Thyroid gland (tissue), 4 donors: ENCODE results near the gene STK36. TPM values are rescaled to one million over a fixed set of nuclear protein-coding genes. Genes with fewer than 3 reads are reported as not detected.

Experiments used
- DNase-seq, 2 donors: peaks; one replicate each; pipeline ENCODE4 v3.0.0-alpha.2; 2019
- H3K27ac ChIP-seq, 3 donors: fragments of 200-600 bp; sonication (generic); 1 replicate in 2 of 3; 2 replicates in 1 of 3; pipeline ENCODE4 v1.5.1; 2016 to 2019; ENCODE audit warnings: mild to moderate bottlenecking in 1 of 3, moderate library complexity in 1 of 3
- H3K27me3 ChIP-seq: fragments of 200-600 bp; sonication (generic); one replicate; pipeline ENCODE4 v1.5.1; 2019
- H3K36me3 ChIP-seq, 2 donors: fragments of 200-600 bp; sonication (generic); one replicate each; pipeline ENCODE4 v1.5.1; 2016 to 2019
- H3K4me1 ChIP-seq, 2 donors: fragments of 200-600 bp; sonication (generic); one replicate each; pipeline ENCODE4 v1.5.1; 2017 to 2019
- H3K4me3 ChIP-seq, 3 donors: fragments of 200-600 bp; sonication (generic); replicated peaks in 1 of 3; 1 replicate in 2 of 3; 2 replicates in 1 of 3; pipeline ENCODE4 v1.5.1; 2016; ENCODE audit warnings: mild to moderate bottlenecking in 1 of 3
- H3K9me3 ChIP-seq: fragments of 200-600 bp; sonication (generic); one replicate; pipeline ENCODE4 v1.5.1; 2017
- POLR2A ChIP-seq, 2 donors: fragments of 450-650 bp; IDR thresholded peaks; one replicate each; pipeline ENCODE4 v1.6.1; 2017; ENCODE audit warnings: antibody characterized with exemption in 2 of 2, mild to moderate bottlenecking in 2 of 2, moderate library complexity in 1 of 2
- WGBS, 2 donors: methylation state at CpG; one replicate each; pipeline ENCODE4 v1.1.5; 2017; 5-methylcytosine and 5-hydroxymethylcytosine counted together
- intact Hi-C: fragments of 100-400 bp; cut with DNase I; formaldehyde crosslinking; loops from one replicate; pipeline ENCODE4 v1.15.1; 2023
- total RNA-seq, 4 donors: library from RNA; depleted of rRNA; stranded (reverse); fragments of >200 nt; gene quantifications; one replicate each; pipeline ENCODE4 v1.2.3, GENCODE V29; 2016
- TF ChIP-seq, protein P1 (sequence below), 6 experiments: fragments of 200-600 bp in 3 of 6; fragments of 450-650 bp in 3 of 6; sonication (generic) in 3 of 6; IDR thresholded peaks; one replicate each; pipeline ENCODE4 v1.5.1; 2016 to 2019; ENCODE audit warnings: antibody characterized with exemption in 6 of 6, mild to moderate bottlenecking in 2 of 6, inconsistent platforms in 1 of 6, moderate library complexity in 1 of 6

Gene STK36
- total RNA-seq, 4 donors from 2014 or later, result 50.9 to 82.3 (median 64.0) TPM

DNA sequence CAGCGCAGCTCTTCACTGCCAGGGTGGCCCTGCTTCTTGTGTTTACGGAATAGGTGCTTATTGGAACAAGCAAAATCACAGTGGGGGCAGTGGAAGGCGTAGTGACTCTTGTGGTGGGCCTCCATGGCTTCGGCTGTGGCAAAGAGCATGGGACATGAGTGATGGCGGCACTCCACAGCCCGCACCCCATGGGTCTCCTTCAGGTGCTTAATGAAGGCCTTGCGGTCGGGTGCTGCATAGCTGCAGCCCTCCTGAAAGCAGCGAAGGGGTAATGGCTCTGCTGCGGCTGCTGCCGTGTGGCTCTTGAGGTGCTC, 23.1 kb upstream of the STK36 start:
- no peak for TF ChIP-seq POLR2A (IDR thresholded peaks at IDR 0.05)
- TF ChIP-seq, protein P1, sequence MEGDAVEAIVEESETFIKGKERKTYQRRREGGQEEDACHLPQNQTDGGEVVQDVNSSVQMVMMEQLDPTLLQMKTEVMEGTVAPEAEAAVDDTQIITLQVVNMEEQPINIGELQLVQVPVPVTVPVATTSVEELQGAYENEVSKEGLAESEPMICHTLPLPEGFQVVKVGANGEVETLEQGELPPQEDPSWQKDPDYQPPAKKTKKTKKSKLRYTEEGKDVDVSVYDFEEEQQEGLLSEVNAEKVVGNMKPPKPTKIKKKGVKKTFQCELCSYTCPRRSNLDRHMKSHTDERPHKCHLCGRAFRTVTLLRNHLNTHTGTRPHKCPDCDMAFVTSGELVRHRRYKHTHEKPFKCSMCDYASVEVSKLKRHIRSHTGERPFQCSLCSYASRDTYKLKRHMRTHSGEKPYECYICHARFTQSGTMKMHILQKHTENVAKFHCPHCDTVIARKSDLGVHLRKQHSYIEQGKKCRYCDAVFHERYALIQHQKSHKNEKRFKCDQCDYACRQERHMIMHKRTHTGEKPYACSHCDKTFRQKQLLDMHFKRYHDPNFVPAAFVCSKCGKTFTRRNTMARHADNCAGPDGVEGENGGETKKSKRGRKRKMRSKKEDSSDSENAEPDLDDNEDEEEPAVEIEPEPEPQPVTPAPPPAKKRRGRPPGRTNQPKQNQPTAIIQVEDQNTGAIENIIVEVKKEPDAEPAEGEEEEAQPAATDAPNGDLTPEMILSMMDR (IDR thresholded peaks at IDR 0.05), result no peak
- DNase-seq, result no peak
- no peaks in the 10 kb centered on the region for H3K27me3 ChIP-seq
- H3K27ac ChIP-seq, result no peak overlapping the region
- H3K4me1 ChIP-seq, result no peaks in the 10 kb centered on the region
- 93 to 94% methylated on average over 7 to 11 of the region's 11 CpGs for WGBS, 2 donors
- peaks cover 60 to 70% of the 10 kb centered on the region in 2 donors for H3K36me3 ChIP-seq
- H3K9me3 ChIP-seq, result no peaks in the 10 kb centered on the region
- intact Hi-C loops, result loop anchor here (10.0 kb wide), 1 partner anchor 84 kb away; the partner anchor contains the start of genes CNOT9 and USP37
- no peak overlapping the region for H3K4me3 ChIP-seq

- Histone ChIP-seq H3K4me3 (no peak overlapping the region), H3K9me3 (no peaks in the 10 kb centered on the region), H3K27me3 (no peaks in the 10 kb centered on the region), H3K36me3 (peaks cover 33 to 36% of the 10 kb centered on the region in 2 donors), H3K4me1 (peaks cover 6 to 15% of the 10 kb centered on the region in 2 donors), H3K27ac (no peak overlapping the region)
- DNase-seq, result no peak
- intact Hi-C loops, result loop anchor here (10.0 kb wide), 1 partner anchor 251 kb away; no protein-coding TSS in a partner anchor
- 69 to 97% methylated on average over 2 of the region's 2 CpGs for WGBS, 2 donors
- no peak for TF ChIP-seq POLR2A (IDR thresholded peaks at IDR 0.05)
- TF ChIP-seq, protein P1 (IDR thresholded peaks at IDR 0.05), result no peak
Observed at GRCh38 chr2:218655751-218656150, 16.1 kb upstream of the STK36 start.

- 0 to 4% methylated on average over 18 to 21 of the region's 27 CpGs for WGBS, 2 donors
- H3K27me3 ChIP-seq, result no peaks in the 10 kb centered on the region
- intact Hi-C loops, result loop anchor here (10.0 kb wide), 1 partner anchor 254 kb away; no protein-coding TSS in a partner anchor
- TF ChIP-seq POLR2A (IDR thresholded peaks at IDR 0.05), result no peak
- TF ChIP-seq, protein P1 (IDR thresholded peaks at IDR 0.05), result peak in 4 of 6 experiments; percentile 17 to 34 (median 24)
- H3K4me1 ChIP-seq, result peaks cover 6 to 15% of the 10 kb centered on the region in 2 donors
- peaks cover 34 to 39% of the 10 kb centered on the region in 2 donors for H3K36me3 ChIP-seq
- no peaks in the 10 kb centered on the region for H3K9me3 ChIP-seq
- H3K27ac ChIP-seq, result peak overlapping the region in 2 of 3 donors; percentile 36 to 70
- DNase-seq, result peak; percentile 25 to 45
- H3K4me3 ChIP-seq, result peak overlapping the region; percentile 77 to 85 (median 84)
Observed at GRCh38 chr2:218658671-218659257, 13.1 kb upstream of the STK36 start.

- Histone ChIP-seq H3K9me3 (no peaks in the 10 kb centered on the region), H3K27me3 (no peaks in the 10 kb centered on the region), H3K36me3 (peaks cover 37 to 44% of the 10 kb centered on the region in 2 donors), H3K27ac (peak within 1 kb of the TSS in 2 of 3 donors; percentile 36 to 70), H3K4me3 (peak within 1 kb of the TSS; percentile 77 to 85 (median 84)), H3K4me1 (peaks cover 6 to 15% of the 10 kb centered on the region in 2 donors)
- TF ChIP-seq, protein P1 (IDR thresholded peaks at IDR 0.05), result no peak
- peak in 1 of 2 donors; percentile 61 for TF ChIP-seq POLR2A (IDR thresholded peaks at IDR 0.05)
- intact Hi-C loops, result loop anchor here (10.0 kb wide), 1 partner anchor 255 kb away; no protein-coding TSS in a partner anchor
- 0 to 1% methylated on average over 22 to 29 of the region's 49 CpGs for WGBS, 2 donors
- peak; percentile 93 to 94 for DNase-seq
Observed at GRCh38 chr2:218659258-218659987, 12.5 kb upstream of the STK36 start, which contains the start of the genes BCS1L and ZNF142. BCS1L (plus strand) TSS chr2:218659683; CDS start chr2:218660988, 1,305 bp downstream. ZNF142 (minus strand) TSS chr2:218659623; CDS start chr2:218656429, 3,194 bp downstream.
